GM12874 (cell line): Measurements from ENCODE around the gene CYP46A1.

Experiments
- TF ChIP-seq, protein P1 (sequence below): IDR thresholded peaks from 2 replicates; pipeline ENCODE4 v1.5.1; 2011; ENCODE audit warnings: low read depth, mild to moderate bottlenecking, control low read depth, low read length, moderate library complexity; ENCODE audit not compliant: insufficient read depth

The CYP46A1 gene

DNA sequence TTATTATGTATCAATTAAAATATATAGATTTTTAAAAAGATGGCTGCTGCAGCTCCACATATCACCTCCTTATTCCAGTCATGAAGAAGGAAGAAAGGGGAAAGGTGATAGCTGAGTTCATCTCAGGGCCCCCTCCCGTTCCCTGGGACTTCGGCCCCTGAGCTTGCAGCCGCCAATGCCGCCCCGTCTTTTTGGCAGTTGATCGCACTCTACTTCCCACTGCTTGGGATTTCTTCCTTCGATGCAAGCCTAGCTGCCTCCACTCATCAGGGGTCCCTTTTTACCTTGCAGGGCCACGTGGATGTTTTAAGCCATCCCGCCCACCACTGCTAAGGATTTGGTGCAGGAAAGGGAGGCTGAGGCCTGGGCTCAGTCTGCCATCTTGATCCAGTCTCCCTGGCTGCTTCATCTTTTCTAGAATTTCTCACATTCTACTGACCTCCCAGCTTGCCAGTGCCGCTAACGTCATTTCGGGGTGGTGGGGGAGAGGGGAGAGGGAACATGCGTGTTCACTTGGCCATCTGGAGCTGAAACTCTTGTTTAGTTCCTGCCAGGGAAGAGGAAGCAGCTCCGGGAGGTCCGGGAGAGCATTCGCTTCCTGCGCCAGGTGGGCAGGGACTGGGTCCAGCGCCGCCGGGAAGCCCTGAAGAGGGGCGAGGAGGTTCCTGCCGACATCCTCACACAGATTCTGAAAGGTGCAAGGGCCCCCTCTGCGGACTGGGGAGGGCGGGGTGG is 31.3 kb downstream of the CYP46A1 start:
- TF ChIP-seq, protein P1, sequence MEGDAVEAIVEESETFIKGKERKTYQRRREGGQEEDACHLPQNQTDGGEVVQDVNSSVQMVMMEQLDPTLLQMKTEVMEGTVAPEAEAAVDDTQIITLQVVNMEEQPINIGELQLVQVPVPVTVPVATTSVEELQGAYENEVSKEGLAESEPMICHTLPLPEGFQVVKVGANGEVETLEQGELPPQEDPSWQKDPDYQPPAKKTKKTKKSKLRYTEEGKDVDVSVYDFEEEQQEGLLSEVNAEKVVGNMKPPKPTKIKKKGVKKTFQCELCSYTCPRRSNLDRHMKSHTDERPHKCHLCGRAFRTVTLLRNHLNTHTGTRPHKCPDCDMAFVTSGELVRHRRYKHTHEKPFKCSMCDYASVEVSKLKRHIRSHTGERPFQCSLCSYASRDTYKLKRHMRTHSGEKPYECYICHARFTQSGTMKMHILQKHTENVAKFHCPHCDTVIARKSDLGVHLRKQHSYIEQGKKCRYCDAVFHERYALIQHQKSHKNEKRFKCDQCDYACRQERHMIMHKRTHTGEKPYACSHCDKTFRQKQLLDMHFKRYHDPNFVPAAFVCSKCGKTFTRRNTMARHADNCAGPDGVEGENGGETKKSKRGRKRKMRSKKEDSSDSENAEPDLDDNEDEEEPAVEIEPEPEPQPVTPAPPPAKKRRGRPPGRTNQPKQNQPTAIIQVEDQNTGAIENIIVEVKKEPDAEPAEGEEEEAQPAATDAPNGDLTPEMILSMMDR, result no peak

DNA sequence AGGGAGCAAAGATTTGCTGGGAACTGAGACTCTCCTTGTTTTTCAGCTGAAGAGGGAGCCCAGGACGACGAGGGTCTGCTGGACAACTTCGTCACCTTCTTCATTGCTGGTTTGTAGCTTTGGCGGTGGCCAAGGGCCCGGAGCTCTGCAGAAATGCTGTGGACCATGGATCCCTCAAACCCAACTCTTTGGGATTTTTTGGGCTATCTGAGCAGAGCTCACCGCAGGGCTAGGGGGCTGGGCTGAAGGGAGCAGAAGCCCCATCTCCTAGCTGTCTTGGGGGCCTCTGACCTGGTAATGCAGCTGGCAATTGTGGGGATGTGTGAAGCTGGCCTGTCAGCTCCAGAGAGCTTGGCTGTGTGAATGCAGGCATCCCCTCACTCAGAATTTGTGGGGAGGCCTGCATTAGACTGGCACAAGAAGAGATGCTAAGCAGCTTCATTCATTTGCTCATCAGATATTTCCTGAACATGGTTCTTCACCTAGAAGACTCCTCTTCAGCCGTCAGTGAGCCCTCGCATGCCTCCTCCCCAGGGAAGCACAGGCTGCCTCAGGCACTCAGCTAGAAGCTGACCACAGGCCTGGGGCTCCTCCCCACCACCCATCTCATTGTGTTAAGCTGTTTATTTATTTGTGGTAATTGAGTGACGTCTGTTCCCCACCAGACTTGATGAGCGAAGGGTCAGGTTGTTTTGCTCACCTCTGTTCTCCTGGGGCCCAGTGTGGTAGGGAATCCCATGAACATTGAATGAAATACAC is 32.2 kb downstream of the CYP46A1 start:
- TF ChIP-seq, protein P1, result no peak

DNA sequence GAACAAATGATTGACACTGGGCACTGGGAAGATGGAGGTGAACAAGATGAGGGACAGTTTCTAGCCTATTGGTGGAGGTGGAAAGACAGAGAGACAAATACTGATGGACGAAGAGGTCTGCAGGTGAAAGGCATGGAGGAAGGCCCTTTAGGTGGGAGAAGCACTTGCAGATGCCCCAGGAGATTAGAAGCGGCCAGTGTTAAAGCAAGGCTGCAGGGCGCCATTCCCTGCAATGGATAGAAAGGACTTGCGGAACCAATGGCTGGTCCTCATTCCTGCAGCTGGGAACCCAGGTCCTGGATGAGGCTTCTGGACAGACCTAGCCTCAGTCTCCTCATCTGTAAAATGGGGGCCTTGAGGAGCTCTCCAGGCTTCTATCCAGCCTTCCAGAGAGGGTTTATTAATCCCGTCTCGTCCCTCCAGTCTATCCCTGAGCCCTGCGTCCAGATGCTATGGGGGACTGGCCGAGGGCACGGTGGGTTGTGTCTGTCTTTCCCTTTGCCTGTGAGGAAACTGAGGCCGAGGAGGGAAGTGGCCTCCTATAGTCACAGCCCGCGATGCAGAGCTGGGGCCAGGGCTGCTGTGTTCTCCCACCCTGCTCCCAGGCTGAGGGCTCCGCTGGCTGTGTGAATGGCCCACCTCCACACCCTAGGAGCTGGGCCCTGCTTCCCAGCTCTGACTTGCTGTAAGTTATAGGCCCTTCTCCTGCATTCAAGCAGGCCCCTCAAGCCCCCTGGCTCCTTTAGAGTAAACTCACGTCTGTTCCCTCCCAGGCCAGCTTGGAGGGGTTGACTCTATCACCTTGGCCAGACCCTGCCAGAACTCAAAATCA is 33.0 kb downstream of the CYP46A1 start:
- TF ChIP-seq, protein P1, result no peak

DNA sequence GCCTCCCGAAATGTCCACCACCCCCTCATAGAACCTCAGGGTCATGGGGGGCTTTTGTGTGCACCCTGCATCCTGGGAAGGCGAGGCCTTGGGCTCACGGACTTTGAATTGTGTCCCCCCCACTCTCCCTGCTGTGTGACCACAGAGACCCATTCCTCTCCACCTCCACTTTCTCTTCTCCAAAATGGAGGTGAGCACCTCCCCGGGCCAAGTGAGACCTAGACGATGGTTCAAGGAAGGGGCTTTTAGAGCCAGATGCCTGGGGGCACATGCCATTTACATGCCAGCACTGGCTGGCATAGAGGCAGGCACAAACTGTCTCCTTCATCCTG is 33.5 kb downstream of the CYP46A1 start:
- TF ChIP-seq, protein P1, result no peak

DNA sequence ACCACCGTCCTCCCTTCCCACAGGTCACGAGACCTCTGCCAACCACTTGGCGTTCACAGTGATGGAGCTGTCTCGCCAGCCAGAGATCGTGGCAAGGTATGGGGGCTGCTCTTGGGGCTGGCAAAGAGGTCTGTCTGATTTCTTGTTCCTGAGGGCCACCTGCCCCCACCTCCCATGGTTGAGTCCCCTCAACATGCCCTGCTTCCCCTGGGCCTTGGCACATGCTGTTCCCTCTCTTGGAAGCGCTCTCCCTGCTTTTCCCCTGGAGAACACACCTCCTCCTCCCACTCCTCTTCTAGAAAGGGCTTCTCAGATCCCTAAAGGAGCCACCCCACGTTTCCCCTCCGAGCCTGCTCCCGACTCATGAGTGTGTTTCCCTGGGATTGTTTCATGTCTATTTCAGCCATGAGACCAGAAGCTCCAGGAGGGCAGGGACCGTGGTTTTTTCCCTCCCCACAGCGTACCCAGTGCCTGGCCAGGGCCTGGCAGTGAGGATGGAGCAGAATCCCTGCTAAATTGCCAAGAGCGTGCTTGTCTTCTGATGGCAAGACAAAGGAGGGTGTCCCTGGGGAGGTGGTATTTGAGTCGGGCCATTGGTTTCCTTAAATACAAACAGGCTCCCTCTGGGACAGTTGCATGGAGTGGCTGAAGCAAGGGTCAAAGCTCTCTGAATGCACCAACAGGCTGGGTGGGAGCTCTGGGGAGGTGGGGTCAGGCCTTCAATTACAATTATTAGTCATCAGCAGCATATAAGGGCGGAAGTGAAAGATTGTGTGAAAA is 34.1 kb downstream of the CYP46A1 start:
- TF ChIP-seq, protein P1, result no peak

DNA sequence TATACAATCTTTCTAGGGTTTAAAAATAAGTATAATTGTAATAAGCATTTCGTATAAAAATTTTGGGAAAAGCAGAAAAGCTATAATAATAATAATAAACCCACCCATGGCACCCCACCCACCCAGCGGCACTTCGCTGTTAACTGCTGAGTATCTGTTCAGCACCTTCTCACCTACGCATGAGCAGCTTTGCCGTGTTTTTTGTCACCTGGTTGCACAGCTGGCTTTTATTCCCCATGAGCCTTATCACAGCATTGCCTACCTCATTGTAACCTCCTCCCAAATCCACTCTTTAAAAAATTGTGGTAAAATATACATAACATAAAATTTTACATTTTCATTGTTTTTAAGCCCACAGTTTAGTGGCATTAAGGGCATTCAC is 34.7 kb downstream of the CYP46A1 start:
- TF ChIP-seq, protein P1, result no peak
